ENCODE data around the gene SAP30.

SAP30 gene

DNA sequence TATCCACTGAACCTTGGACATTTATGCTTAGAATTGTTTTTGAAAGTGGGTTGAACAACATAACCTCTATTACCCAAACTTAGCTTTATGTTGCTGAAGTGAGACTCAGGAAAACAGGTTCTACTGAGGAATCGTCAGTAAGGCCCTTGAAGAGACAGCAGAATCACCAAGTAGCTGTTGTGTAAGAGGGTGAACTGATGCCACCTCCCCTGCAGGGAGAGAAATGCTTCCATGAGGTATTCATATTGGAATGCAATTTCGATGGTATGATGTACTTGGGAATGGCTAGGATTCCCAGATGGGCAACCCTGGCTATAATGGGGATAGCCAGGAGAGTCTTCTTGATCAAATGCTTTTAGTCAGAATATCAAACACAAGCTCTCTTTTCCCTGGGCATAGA, 32.3 kb downstream of the SAP30 start:
- H3K4me3 ChIP-seq (replicated peaks; ENCODE audit: low read depth, low read length), result no peak overlapping the region
- no peak for DNase-seq (ENCODE audit: low read depth)
- TF ChIP-seq CTCF (IDR thresholded peaks at IDR 0.05; ENCODE audit: low read length, missing control alignments), result no peak

DNA sequence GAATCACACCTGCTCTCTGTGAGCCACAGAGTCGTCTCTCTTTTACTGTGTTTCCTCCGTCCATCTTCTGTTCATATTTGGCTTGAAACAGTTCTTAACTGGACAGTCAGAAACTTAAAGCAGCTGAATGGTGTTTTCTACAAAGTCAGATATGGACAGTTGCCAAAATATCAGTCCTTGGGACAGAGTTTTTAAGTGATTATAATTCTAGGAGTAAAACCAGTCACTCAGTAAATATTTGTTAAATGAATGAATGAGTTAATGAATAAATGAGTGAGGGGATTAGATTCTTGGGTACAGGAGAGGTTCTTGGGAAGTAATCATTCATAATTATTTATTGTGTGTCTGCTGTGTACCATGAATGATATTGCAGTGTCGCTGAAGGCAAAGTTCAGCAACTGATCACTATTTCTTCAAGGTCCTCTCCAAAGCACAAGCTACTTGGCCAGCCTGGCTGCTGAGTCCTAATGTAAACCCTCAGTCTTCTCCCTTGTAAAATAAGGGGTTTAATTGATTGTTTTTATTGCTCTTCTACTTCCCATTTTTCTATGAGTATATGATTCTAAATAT, 33.6 kb downstream of the SAP30 start:
- no peak for DNase-seq (ENCODE audit: low read depth)
- no peak overlapping the region for H3K4me3 ChIP-seq (replicated peaks; ENCODE audit: low read depth, low read length)
- no peak for TF ChIP-seq CTCF (IDR thresholded peaks at IDR 0.05; ENCODE audit: low read length, missing control alignments)

- no peak for TF ChIP-seq CTCF (IDR thresholded peaks at IDR 0.05; ENCODE audit: low read length, missing control alignments)
- no peak for DNase-seq (ENCODE audit: low read depth)
- H3K4me3 ChIP-seq (replicated peaks; ENCODE audit: low read depth, low read length), result no peak overlapping the region
Observed at GRCh38 chr4:173405840-173406606, 35.3 kb downstream of the SAP30 start.

DNA sequence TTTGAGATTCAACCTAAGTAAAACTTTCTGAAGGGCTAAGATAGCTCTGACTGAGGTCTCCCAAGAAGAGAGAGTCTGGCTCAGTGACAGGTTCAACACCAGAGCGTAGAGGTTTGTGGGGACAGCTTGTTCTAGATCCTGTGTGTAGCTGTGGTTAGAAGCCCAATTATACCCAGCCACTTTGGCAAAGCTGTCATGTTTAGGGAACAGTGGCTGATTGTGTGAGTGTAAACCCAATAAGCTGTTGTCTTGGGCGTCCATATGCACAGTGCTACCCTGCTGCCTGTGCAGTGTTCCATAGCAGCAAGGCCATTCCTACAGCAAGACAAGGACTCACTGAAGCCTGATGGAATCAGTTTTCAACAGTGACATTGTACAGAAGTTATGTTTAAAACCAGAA, 39.3 kb downstream of the SAP30 start:
- no peak for DNase-seq (ENCODE audit: low read depth)
- H3K4me3 ChIP-seq (replicated peaks; ENCODE audit: low read depth, low read length), result no peak overlapping the region
- no peak for TF ChIP-seq CTCF (IDR thresholded peaks at IDR 0.05; ENCODE audit: low read length, missing control alignments)

DNA sequence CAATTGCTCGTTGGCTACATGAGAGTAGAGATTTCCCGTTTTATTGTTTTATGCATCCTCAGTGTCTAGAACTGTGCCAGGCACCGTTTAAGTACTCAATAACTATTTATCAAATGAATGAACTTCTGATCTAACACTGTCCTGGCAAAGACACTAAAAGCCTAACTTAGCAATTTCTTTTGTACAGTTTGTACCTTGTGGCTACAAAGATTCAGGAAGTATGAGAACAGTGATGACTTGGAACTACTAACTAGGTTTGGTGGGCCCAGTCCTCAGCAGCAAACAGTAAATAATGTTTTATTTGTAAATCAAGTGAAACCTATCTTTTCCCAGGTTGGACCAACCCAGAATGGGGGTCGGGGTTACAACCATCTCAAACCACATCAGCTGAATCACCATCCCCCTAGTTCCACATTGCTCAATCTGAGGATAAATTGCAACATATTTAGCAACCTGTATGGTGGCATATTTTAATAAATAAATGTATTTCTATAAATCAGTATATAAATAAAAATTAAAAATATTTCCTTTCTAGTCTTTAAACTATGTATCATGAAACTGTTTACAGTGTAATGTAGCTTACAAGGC, 40.4 kb downstream of the SAP30 start:
- no peak for TF ChIP-seq CTCF (IDR thresholded peaks at IDR 0.05; ENCODE audit: low read length, missing control alignments)
- peak; percentile 46 for DNase-seq (ENCODE audit: low read depth)
- H3K4me3 ChIP-seq (replicated peaks; ENCODE audit: low read depth, low read length), result no peak overlapping the region

- no peak overlapping the region for H3K4me3 ChIP-seq (replicated peaks; ENCODE audit: low read depth, low read length)
- DNase-seq (ENCODE audit: low read depth), result peak; percentile 94
- no peak for TF ChIP-seq CTCF (IDR thresholded peaks at IDR 0.05; ENCODE audit: low read length, missing control alignments)
Observed at GRCh38 chr4:173413036-173413435, 42.3 kb downstream of the SAP30 start.

Measured in fibroblast of pulmonary artery (primary cell).